Measurements from ENCODE around the gene RILP. TPM values are rescaled to one million over a fixed set of nuclear protein-coding genes. Genes with fewer than 3 reads are reported as not detected.

RILP gene
- total and polyA plus RNA-seq, 10 of the 15 experiments (the other 5 are each of a cell fraction or from before 2014, with no cell fraction given), result 0.60 to 6.1 (median 3.3) TPM; not detected in 1

DNA sequence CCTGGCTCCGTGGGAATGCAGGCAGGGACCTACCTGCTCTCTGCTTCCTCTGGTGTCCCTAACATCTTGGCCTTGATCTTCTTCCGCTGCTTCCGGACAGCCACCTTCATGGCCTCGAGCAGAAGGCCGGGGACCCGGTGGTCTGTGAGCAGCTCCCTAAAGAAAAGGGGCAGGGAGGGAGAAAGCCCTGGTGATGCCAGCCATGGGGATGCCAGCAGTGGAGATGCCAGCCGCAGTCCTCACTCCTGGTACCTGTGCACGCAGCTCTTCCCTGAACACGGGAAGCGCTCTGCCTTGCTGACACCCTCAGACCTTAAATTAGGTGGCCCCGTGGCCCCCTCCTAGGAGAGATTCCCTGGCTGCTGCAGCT lies 1.9 kb downstream of the RILP start:
- CTCF ChIA-PET, result interaction anchor here (0.9 to 2.8 kb wide), 6 partner anchors 10 to 74 kb away, joined by 3 to 25 read pairs (median 10); no protein-coding TSS in a partner anchor
- SMC1A ChIA-PET (ENCODE audit: uncharacterized antibody, unreplicated experiment), result interaction anchor here (0.9 to 1.5 kb wide), 2 partner anchors 70 to 435 kb away, joined by 3 to 4 read pairs; no protein-coding TSS in a partner anchor
- ATAC-seq (no peak), FAIRE-seq (no peak), DNase-seq (ENCODE audit: low read depth, low spot score) (no peak)
- Histone ChIP-seq H4K20me1 (ENCODE audit: control insufficient read depth, insufficient read depth) (no peaks in the 10 kb centered on the region), H3K9ac (ENCODE audit: control insufficient read depth, insufficient read depth, low read length) (no peak overlapping the region), H3K4me1 (ENCODE audit: control insufficient read depth, insufficient read depth, low read length) (peaks cover 38% of the 10 kb centered on the region), H3K27me3 (replicated peaks in 1 of 2; ENCODE audit: control insufficient read depth in 2 of 2, insufficient read depth in 2 of 2, low read length in 1 of 2) (no peaks in the 10 kb centered on the region), H3K4me3 (0 out of 2 replicates have a peak overlapping the region, but pooled peaks have one; percentile 61), H3K9me3 (replicated peaks; ENCODE audit: control insufficient read depth, insufficient read depth, low read length) (no peaks in the 10 kb centered on the region), H2AFZ (ENCODE audit: control insufficient read depth, low read depth, low read length) (no peak overlapping the region), H3K36me3 (ENCODE audit: control insufficient read depth in 2 of 2, insufficient read depth in 2 of 2, low read length in 1 of 2) (peaks cover 10 to 17% of the 10 kb centered on the region in 2 experiments; a peak in 3 of 4 replicates), H3K27ac (ENCODE audit: control insufficient read depth, insufficient read depth) (no peak overlapping the region), H3K79me2 (ENCODE audit: control insufficient read depth, insufficient read depth, low read length) (peaks cover 5% of the 10 kb centered on the region), H3K4me2 (ENCODE audit: control insufficient read depth, insufficient read depth) (no peak overlapping the region; the same call in 1 of the 2 replicates)
- BruUV-seq (replicated peaks), result no TSS peak
- 78% methylated on average over 11 of the region's 11 CpGs for WGBS (ENCODE audit: insufficient coverage, insufficient replicate concordance, low lambda C conversion rate, missing lambda C conversion rate)
- POLR2A ChIA-PET, result interaction anchor here (0.8 kb wide), 1 partner anchor 40 kb away, joined by 3 read pairs; no protein-coding TSS in a partner anchor
- intact Hi-C loops (cut with micrococcal nuclease; ENCODE audit: unreplicated experiment) (loop anchor here (10.0 kb wide), 1 partner anchor 373 kb away; the partner anchor contains the start of genes BHLHA9 and TRARG1), in situ Hi-C loops (cut with MboI) (no loop called here)
- RAD21 ChIA-PET (ENCODE audit: unreplicated experiment), result interaction anchor here (1.5 to 2.7 kb wide), 4 partner anchors 18 to 81 kb away, joined by 4 to 28 read pairs (median 8); partner anchors contain the start of gene SLC43A2
- no peak for TF ChIP-seq SMAD1 (IDR thresholded peaks at IDR 0.05; ENCODE audit: low read depth, partially characterized antibody)
- TF ChIP-seq ETV6 (conservative IDR thresholded peaks at IDR 0.05 in 1 of 2, IDR thresholded peaks at IDR 0.05 in 1 of 2; ENCODE audit: borderline replicate concordance in 1 of 2, low read depth in 1 of 2), result no peak
- TF ChIP-seq, protein P1, sequence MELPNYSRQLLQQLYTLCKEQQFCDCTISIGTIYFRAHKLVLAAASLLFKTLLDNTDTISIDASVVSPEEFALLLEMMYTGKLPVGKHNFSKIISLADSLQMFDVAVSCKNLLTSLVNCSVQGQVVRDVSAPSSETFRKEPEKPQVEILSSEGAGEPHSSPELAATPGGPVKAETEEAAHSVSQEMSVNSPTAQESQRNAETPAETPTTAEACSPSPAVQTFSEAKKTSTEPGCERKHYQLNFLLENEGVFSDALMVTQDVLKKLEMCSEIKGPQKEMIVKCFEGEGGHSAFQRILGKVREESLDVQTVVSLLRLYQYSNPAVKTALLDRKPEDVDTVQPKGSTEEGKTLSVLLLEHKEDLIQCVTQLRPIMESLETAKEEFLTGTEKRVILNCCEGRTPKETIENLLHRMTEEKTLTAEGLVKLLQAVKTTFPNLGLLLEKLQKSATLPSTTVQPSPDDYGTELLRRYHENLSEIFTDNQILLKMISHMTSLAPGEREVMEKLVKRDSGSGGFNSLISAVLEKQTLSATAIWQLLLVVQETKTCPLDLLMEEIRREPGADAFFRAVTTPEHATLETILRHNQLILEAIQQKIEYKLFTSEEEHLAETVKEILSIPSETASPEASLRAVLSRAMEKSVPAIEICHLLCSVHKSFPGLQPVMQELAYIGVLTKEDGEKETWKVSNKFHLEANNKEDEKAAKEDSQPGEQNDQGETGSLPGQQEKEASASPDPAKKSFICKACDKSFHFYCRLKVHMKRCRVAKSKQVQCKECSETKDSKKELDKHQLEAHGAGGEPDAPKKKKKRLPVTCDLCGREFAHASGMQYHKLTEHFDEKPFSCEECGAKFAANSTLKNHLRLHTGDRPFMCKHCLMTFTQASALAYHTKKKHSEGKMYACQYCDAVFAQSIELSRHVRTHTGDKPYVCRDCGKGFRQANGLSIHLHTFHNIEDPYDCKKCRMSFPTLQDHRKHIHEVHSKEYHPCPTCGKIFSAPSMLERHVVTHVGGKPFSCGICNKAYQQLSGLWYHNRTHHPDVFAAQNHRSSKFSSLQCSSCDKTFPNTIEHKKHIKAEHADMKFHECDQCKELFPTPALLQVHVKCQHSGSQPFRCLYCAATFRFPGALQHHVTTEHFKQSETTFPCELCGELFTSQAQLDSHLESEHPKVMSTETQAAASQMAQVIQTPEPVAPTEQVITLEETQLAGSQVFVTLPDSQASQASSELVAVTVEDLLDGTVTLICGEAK (IDR thresholded peaks at IDR 0.05; ENCODE audit: borderline replicate concordance), result no peak
- TF ChIP-seq TAF1 (IDR thresholded peaks at IDR 0.05; ENCODE audit: borderline replicate concordance, low read depth, low read length), result no peak
- TF ChIP-seq, protein P2, sequence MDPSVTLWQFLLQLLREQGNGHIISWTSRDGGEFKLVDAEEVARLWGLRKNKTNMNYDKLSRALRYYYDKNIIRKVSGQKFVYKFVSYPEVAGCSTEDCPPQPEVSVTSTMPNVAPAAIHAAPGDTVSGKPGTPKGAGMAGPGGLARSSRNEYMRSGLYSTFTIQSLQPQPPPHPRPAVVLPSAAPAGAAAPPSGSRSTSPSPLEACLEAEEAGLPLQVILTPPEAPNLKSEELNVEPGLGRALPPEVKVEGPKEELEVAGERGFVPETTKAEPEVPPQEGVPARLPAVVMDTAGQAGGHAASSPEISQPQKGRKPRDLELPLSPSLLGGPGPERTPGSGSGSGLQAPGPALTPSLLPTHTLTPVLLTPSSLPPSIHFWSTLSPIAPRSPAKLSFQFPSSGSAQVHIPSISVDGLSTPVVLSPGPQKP (IDR thresholded peaks at IDR 0.05; ENCODE audit: low read depth, low read length), result no peak
- TF ChIP-seq, protein P3, sequence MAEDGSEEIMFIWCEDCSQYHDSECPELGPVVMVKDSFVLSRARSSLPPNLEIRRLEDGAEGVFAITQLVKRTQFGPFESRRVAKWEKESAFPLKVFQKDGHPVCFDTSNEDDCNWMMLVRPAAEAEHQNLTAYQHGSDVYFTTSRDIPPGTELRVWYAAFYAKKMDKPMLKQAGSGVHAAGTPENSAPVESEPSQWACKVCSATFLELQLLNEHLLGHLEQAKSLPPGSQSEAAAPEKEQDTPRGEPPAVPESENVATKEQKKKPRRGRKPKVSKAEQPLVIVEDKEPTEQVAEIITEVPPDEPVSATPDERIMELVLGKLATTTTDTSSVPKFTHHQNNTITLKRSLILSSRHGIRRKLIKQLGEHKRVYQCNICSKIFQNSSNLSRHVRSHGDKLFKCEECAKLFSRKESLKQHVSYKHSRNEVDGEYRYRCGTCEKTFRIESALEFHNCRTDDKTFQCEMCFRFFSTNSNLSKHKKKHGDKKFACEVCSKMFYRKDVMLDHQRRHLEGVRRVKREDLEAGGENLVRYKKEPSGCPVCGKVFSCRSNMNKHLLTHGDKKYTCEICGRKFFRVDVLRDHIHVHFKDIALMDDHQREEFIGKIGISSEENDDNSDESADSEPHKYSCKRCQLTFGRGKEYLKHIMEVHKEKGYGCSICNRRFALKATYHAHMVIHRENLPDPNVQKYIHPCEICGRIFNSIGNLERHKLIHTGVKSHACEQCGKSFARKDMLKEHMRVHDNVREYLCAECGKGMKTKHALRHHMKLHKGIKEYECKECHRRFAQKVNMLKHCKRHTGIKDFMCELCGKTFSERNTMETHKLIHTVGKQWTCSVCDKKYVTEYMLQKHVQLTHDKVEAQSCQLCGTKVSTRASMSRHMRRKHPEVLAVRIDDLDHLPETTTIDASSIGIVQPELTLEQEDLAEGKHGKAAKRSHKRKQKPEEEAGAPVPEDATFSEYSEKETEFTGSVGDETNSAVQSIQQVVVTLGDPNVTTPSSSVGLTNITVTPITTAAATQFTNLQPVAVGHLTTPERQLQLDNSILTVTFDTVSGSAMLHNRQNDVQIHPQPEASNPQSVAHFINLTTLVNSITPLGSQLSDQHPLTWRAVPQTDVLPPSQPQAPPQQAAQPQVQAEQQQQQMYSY (CRISPR knock-in tag; IDR thresholded peaks at IDR 0.05), result no peak
- no peak for TF ChIP-seq POU2F2 (IDR thresholded peaks at IDR 0.05; ENCODE audit: borderline replicate concordance, low read depth, low read length)
- TF ChIP-seq TBL1XR1 (IDR thresholded peaks at IDR 0.05; ENCODE audit: low read depth, low read length), result no peak

Measured in GM12878 (cell line).